ENCODE data around the gene CSMD2. TPM values are rescaled to one million over a fixed set of nuclear protein-coding genes. Genes with fewer than 3 reads are reported as not detected.

The CSMD2 gene
- total RNA-seq, 4 donors from 2014 or later = 0.09 to 0.20 TPM; not detected in 2

DNA sequence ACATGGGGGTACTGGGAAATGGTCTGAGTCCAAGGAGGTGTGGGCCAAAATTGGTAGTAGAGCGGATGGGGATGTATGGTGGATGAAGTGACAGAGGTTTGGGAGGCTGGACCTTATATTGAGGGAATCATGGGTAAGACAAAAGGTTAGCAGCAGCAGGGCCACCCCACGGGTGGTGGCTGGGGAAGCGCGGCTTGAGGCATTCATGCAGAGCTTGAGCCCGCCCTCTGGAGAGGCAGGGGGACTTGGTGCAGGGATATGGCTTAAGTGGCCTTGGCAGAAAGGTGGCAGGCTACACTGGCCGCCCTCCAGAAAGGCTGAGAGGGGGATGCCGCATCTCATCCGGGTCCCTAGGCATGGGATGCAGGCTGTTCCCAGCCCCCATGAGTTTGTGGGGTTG lies 269.6 kb downstream of the CSMD2 start:
- in situ Hi-C loops (cut with MboI; ENCODE audit: low sequenced_read_pairs in 4 of 4) = no loop called here
- H3K27me3 ChIP-seq = no peaks in the 10 kb centered on the region
- no peak for TF ChIP-seq POLR2A (IDR thresholded peaks at IDR 0.05)
- TF ChIP-seq, protein P1, sequence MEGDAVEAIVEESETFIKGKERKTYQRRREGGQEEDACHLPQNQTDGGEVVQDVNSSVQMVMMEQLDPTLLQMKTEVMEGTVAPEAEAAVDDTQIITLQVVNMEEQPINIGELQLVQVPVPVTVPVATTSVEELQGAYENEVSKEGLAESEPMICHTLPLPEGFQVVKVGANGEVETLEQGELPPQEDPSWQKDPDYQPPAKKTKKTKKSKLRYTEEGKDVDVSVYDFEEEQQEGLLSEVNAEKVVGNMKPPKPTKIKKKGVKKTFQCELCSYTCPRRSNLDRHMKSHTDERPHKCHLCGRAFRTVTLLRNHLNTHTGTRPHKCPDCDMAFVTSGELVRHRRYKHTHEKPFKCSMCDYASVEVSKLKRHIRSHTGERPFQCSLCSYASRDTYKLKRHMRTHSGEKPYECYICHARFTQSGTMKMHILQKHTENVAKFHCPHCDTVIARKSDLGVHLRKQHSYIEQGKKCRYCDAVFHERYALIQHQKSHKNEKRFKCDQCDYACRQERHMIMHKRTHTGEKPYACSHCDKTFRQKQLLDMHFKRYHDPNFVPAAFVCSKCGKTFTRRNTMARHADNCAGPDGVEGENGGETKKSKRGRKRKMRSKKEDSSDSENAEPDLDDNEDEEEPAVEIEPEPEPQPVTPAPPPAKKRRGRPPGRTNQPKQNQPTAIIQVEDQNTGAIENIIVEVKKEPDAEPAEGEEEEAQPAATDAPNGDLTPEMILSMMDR (IDR thresholded peaks at IDR 0.05 in 4 of 5, conservative IDR thresholded peaks at IDR 0.05 in 1 of 5) = no peak
- no peak overlapping the region for H3K27ac ChIP-seq
- H3K36me3 ChIP-seq = no peaks in the 10 kb centered on the region
- no peak for DNase-seq
- no peak for ATAC-seq
- intact Hi-C loops (cut with DNase I; ENCODE audit: low total_unique reads) = no loop called here
- no peak overlapping the region for H3K4me3 ChIP-seq
- no peaks in the 10 kb centered on the region for H3K9me3 ChIP-seq
- H3K4me1 ChIP-seq = no peaks in the 10 kb centered on the region

DNA sequence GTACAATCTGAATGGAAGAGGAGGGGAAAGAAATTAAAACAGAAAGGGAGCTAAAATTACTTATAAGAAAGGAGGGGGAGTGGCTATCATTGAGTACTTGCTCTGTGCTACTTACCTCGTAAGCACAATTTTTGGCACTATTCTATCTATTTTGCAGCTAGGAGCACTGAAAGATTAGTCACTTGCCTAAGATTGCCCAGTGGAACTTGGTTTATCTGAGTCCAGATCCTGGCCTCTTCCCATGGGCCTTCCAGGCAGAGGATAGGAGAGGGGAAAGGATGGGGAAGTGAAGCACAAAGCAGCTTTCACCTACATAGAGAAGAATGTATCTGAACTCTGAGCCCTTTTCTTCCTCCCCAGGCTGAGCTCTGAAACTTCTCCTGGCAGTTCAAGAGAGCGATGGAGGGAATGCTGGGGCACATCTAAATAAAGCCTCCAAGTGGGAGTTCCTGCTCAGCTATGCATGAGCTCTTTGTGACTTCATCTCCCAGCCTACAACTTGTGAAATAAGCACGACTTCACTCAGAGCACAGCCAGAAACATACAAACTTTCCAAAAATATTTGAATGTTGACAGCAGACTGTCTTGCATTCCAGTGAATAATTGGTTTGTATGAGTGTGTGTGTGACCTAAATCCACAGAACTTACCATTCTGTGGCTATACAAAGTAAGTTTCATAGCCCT lies 271.7 kb downstream of the CSMD2 start:
- intact Hi-C loops (cut with DNase I; ENCODE audit: low total_unique reads) = no loop called here
- no peak overlapping the region for H3K4me3 ChIP-seq
- no peak for TF ChIP-seq POLR2A (IDR thresholded peaks at IDR 0.05)
- TF ChIP-seq, protein P1 (IDR thresholded peaks at IDR 0.05 in 4 of 5, conservative IDR thresholded peaks at IDR 0.05 in 1 of 5) = no peak
- no peak for DNase-seq
- H3K36me3 ChIP-seq = no peaks in the 10 kb centered on the region
- no peaks in the 10 kb centered on the region for H3K9me3 ChIP-seq
- H3K4me1 ChIP-seq = no peaks in the 10 kb centered on the region
- peak; percentile 65 to 75 for ATAC-seq
- H3K27me3 ChIP-seq = no peaks in the 10 kb centered on the region
- in situ Hi-C loops (cut with MboI; ENCODE audit: low sequenced_read_pairs in 4 of 4) = no loop called here
- H3K27ac ChIP-seq = peak overlapping the region in 2 of 4 donors; percentile 8 to 18

DNA sequence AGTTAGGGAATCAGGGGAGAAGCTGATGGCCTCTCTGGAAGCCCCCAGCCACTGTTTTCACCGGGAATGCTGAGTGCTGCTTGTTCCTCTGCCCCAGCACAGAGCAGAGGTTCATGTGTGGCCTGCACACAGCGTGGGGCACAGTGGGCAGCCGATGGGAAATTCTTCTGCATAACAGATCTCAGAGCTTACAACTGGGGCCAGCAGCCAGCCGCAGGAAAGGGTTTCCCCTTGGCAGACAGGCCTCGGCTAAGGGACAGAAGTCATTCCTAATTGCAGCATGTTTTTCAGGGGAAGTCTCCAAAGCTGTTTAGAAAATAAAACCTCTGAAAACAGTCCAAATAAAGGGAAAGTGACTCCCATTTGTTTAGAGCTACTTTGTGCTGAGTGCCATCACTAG lies 278.5 kb downstream of the CSMD2 start:
- H3K9me3 ChIP-seq = no peaks in the 10 kb centered on the region
- in situ Hi-C loops (cut with MboI; ENCODE audit: low sequenced_read_pairs in 4 of 4) (no loop called here), intact Hi-C loops (cut with DNase I; ENCODE audit: low total_unique reads) (no loop called here)
- no peak overlapping the region for H3K27ac ChIP-seq
- DNase-seq (no peak), ATAC-seq (no peak)
- no peak overlapping the region for H3K4me3 ChIP-seq
- H3K27me3 ChIP-seq = no peaks in the 10 kb centered on the region
- no peak for TF ChIP-seq POLR2A (IDR thresholded peaks at IDR 0.05)
- TF ChIP-seq, protein P1 (IDR thresholded peaks at IDR 0.05 in 4 of 5, conservative IDR thresholded peaks at IDR 0.05 in 1 of 5) = no peak
- H3K36me3 ChIP-seq = no peaks in the 10 kb centered on the region
- H3K4me1 ChIP-seq = no peaks in the 10 kb centered on the region

DNA sequence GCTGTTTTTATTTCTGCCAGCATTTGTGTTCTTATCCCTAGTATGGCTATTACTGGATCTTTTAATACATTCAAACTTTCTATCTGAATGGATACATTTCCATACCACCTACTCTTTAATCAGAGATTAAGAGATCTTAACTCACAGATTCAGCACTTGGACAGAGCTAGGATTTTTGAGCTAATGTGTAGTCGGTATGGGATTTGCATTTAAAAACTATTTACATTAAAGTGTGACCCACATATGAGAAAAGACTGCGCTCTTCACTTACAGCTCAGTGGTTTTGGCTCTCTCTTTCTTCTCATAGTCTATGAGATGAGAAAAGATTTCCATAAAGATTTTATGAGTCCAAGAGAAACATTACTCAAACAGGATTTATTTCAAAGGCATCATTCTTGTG lies 284.7 kb downstream of the CSMD2 start:
- Histone ChIP-seq H3K27ac (no peak overlapping the region), H3K9me3 (no peaks in the 10 kb centered on the region), H3K36me3 (no peaks in the 10 kb centered on the region), H3K27me3 (no peaks in the 10 kb centered on the region), H3K4me1 (no peaks in the 10 kb centered on the region), H3K4me3 (no peak overlapping the region)
- ATAC-seq (no peak), DNase-seq (no peak)
- in situ Hi-C loops (cut with MboI; ENCODE audit: low sequenced_read_pairs in 4 of 4) (no loop called here), intact Hi-C loops (cut with DNase I; ENCODE audit: low total_unique reads) (no loop called here)
- TF ChIP-seq, protein P1 (IDR thresholded peaks at IDR 0.05 in 4 of 5, conservative IDR thresholded peaks at IDR 0.05 in 1 of 5) = no peak
- TF ChIP-seq POLR2A (IDR thresholded peaks at IDR 0.05) = no peak

DNA sequence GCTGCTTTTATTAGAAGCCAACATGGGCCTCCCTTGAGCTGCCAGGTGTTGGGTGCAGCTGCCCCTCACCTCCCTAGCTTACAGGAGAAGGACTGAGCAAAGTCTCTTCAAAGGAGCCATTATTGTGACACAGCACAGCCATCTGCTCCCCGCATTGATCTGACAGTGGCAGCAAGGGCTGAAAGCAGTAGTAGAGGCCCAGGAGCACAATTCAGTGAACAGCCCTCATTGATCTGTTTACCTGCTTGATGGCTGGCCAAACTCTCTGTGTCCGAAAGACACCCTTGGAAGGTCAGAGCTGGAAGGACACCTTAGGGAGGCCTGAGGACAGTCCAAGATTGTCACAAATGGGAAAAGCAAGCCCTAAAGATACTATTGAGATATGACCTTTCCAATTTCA lies 286.6 kb downstream of the CSMD2 start:
- no peak for DNase-seq
- intact Hi-C loops (cut with DNase I; ENCODE audit: low total_unique reads) = no loop called here
- Histone ChIP-seq H3K9me3 (no peaks in the 10 kb centered on the region), H3K27ac (no peak overlapping the region), H3K4me1 (no peaks in the 10 kb centered on the region), H3K27me3 (no peaks in the 10 kb centered on the region), H3K4me3 (no peak overlapping the region), H3K36me3 (no peaks in the 10 kb centered on the region)
- TF ChIP-seq POLR2A (IDR thresholded peaks at IDR 0.05) = no peak
- TF ChIP-seq, protein P1 (IDR thresholded peaks at IDR 0.05 in 4 of 5, conservative IDR thresholded peaks at IDR 0.05 in 1 of 5) = no peak
- no peak for ATAC-seq
- in situ Hi-C loops (cut with MboI; ENCODE audit: low sequenced_read_pairs in 4 of 4) = no loop called here

Measured in gastrocnemius medialis (tissue), 4 donors.